Transverse colon (tissue), 1 donor: ENCODE data around the gene CXCL3.

ENCODE experiments used
- EP300 ChIP-seq: sonication (generic); formaldehyde crosslinking; IDR thresholded peaks from one replicate; pipeline ENCODE4 v1.6.1; 2017; ENCODE audit warnings: antibody characterized with exemption, low read depth
- POLR2A ChIP-seq: fragments of 450-650 bp; IDR thresholded peaks from one replicate; pipeline ENCODE4 v1.6.1; 2016; ENCODE audit warnings: antibody characterized with exemption, mild to moderate bottlenecking, moderate library complexity

- no peak for TF ChIP-seq POLR2A
- TF ChIP-seq EP300: no peak
Measured at GRCh38 chr4:74013264-74013663, 25.2 kb downstream of the CXCL3 start.
